Stimulated activated naive CD8-positive, alpha-beta T cell treated with anti-CD3 and anti-CD28 coated beads, Interleukin-15, amount 100 ng/mL, for 72 hours (primary cell): Measurements from ENCODE around the gene MASTL.
"Not testable (repeated sequence)": the region's sequence is repeated elsewhere in the genome, so short reads cannot be mapped to it uniquely, and the experiment has no call there.

Source experiments
- ATAC-seq: fragments of 150-1000 bp; cut with Tn5 transposase; 2 replicates; pipeline ENCODE4 v1.10.0; 2021; ENCODE audit warnings: mild to moderate bottlenecking, moderate library complexity
- DNase-seq, 2 donors: peaks; one replicate each; pipeline ENCODE4 v3.0.0; 2021 to 2022
- H3K27ac Mint-ChIP-seq, 2 donors: one replicate each; pipeline ENCODE4 v1.8.0; 2022; ENCODE audit warnings: mild to moderate bottlenecking in 2 of 2, mixed read lengths in 2 of 2, moderate library complexity in 2 of 2
- H3K27me3 Mint-ChIP-seq: one replicate; pipeline ENCODE4 v1.8.0; 2022; ENCODE audit warnings: mixed read lengths
- H3K4me1 Mint-ChIP-seq: one replicate; pipeline ENCODE4 v1.8.0; 2022; ENCODE audit warnings: mild to moderate bottlenecking, mixed read lengths
- H3K4me3 Mint-ChIP-seq, 2 donors: one replicate each; pipeline ENCODE4 v1.8.0; 2022; ENCODE audit warnings: mild to moderate bottlenecking in 2 of 2, mixed read lengths in 2 of 2, moderate library complexity in 1 of 2
- H3K9me3 Mint-ChIP-seq, 2 donors: one replicate each; pipeline ENCODE4 v1.8.0; 2022; ENCODE audit warnings: mixed read lengths in 2 of 2

MASTL gene

DNA sequence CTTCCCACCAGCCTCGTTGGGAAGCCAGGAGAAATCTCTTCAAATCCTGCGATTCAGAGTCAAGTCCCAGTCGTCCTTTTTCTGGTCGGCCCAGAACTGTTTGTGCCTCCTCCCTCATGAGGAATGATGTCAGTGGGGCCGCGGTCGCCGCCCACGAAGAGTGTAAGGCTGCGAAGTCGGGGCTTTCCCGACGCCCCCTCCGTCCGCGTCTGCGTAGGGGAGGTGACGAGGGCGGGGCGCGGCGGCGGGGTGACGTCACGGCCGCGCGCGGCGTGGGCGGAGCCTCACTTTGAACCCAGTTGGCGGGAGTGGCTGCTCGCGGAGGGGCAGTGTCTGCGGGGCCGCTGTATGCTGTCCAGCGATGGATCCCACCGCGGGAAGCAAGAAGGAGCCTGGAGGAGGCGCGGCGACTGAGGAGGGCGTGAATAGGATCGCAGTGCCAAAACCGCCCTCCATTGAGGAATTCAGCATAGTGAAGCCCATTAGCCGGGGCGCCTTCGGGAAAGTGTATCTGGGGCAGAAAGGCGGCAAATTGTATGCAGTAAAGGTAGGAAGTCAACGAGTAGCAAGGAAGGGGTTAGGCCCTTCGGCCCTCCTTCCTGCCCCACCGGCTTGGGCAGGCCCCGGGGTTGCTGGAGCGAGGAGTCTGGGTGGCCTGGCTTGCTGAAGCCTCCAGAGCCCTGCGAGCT, at the start of gene MASTL:
TSS of gene MASTL (plus strand) at position 287 of the 689 bp plus-strand sequence. CDS start at position 362, 75 bp downstream.
- H3K4me3 Mint-ChIP-seq = peak within 1 kb of the TSS; percentile 96 to 100
- peak; percentile 90 for ATAC-seq
- H3K27ac Mint-ChIP-seq = peak within 1 kb of the TSS; percentile 100
- peak; percentile 95 to 96 for DNase-seq
- peaks cover 48% of the 10 kb centered on the region for H3K4me1 Mint-ChIP-seq
- H3K9me3 Mint-ChIP-seq = no peaks in the 10 kb centered on the region
- H3K27me3 Mint-ChIP-seq = no peaks in the 10 kb centered on the region

DNA sequence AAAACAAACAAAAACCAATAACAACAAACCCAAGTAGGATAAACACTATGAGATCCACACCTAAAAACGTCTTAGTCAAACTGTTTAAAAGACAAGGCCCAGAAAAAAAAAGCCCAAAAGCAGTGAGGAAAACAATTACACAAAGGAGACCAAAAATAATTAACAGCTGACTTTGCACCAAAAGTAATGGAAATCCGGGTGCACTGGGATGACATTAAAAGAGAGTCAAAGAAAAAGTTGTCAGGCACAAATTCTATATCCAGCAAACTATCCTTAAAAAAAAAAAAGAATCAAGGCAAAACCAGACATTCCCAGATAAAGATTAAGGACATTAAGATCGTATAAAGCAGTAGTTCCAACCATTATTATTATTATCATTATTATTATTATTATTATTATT, 47.0 kb upstream of the MASTL start:
- no peak for DNase-seq
- peaks cover 16% of the 10 kb centered on the region for H3K4me1 Mint-ChIP-seq

DNA sequence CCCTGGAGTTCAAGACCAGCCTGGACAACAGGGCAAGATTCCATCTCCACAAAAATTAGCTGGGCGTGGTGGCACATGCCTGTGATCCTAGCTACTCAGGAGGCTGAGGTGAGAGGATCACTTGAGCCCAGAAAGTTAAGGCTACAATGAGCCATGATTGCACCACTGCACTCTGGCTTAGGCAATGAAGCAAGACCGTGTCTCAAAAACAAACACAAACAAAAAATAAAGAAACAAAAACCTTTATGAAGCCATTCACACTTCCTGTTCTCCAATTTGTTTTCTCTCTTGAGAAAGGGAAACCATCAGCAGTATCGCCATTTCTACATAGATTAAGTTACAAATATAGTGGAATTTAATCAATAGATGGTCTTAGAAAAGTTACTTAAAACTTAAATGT, 20.8 kb upstream of the MASTL start:
- ATAC-seq (no peak), DNase-seq (no peak)
- Mint-ChIP-seq H3K4me3 (no peak overlapping the region), H3K9me3 (no peaks in the 10 kb centered on the region), H3K4me1 (no peaks in the 10 kb centered on the region), H3K27me3 (no peaks in the 10 kb centered on the region), H3K27ac (no peak overlapping the region)

More for the DNA sequence above, 47.0 kb upstream of the MASTL start:
- no peaks in the 10 kb centered on the region for H3K27me3 Mint-ChIP-seq
- no peaks in the 10 kb centered on the region for H3K9me3 Mint-ChIP-seq
- no peak overlapping the region for H3K4me3 Mint-ChIP-seq
- ATAC-seq = no peak
- no peak overlapping the region for H3K27ac Mint-ChIP-seq

GRCh38 chr10:27138277-27138676, 16.9 kb upstream of the MASTL start:
- H3K4me3 Mint-ChIP-seq = no peak overlapping the region
- H3K4me1 Mint-ChIP-seq = no peaks in the 10 kb centered on the region
- H3K27ac Mint-ChIP-seq = no peak overlapping the region
- no peaks in the 10 kb centered on the region for H3K9me3 Mint-ChIP-seq
- ATAC-seq = no peak
- no peaks in the 10 kb centered on the region for H3K27me3 Mint-ChIP-seq
- DNase-seq = no peak

DNA sequence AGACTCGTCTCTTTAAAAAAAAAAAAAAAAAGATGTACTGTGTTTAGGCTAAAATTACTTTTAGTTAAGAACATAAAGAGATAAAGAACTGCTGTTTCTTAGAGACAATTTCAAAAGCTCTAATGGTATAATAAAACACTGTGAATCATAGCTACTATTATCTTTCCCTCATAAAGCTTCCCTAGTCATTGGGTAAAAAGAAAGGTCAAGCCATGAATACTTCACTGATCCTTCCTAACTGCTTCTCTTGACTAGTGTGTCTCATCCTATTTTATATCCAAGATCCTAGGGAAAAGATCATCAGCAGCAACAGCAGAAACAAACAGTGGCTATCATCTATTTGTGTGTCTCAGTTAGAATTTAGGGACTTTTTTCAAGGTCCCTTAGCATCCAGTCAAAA, 11.5 kb upstream of the MASTL start:
- H3K27me3 Mint-ChIP-seq = no peaks in the 10 kb centered on the region
- no peak for ATAC-seq
- peaks cover 23% of the 10 kb centered on the region for H3K4me1 Mint-ChIP-seq
- no peak for DNase-seq
- H3K27ac Mint-ChIP-seq = no peak overlapping the region
- no peaks in the 10 kb centered on the region for H3K9me3 Mint-ChIP-seq
- no peak overlapping the region for H3K4me3 Mint-ChIP-seq

DNA sequence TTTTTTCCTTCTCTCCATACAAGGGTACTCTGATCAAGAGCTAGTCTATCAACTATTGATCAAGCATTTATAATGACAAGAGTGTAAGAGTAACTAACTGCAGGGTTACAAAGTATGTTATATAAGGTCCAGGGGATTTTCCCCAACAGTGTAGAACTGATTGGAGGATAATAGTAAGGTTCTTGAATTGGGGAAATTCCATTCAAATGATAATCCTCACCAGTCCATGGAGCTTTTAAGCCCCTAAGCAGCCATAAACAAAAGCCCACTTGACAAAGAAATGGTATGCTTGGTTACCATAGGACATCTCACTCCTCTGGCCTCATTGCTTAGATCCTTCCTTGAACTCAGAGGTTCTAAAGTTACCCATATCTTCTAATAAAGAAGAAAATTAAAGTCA, 9.2 kb upstream of the MASTL start:
- ATAC-seq (no peak), DNase-seq (no peak)
- Mint-ChIP-seq H3K4me3 (no peak overlapping the region), H3K27me3 (no peaks in the 10 kb centered on the region), H3K9me3 (no peaks in the 10 kb centered on the region), H3K4me1 (peaks cover 39% of the 10 kb centered on the region), H3K27ac (peak overlapping the region in 1 of 2 donors; percentile 25)

DNA sequence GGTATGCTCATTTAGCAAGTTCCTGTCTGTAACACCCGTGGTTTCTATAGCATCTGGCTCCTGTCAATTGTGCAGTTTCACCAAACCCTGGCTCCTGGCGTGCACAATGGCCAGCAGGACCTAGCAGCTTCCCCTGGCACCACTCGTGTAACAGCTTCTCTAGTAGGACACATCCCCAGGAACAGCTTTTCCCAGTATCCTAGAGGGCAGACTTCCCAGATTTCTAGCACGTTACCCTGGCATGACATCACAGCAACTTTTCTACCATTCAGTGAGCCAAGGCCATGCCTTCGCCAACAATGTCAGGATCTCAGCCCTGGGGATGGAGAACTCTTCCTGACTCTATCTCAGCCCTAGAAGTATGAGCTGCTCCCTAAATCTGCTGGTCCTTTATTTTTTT, 7.5 kb upstream of the MASTL start:
- Mint-ChIP-seq H3K4me3 (no peak overlapping the region), H3K4me1 (peaks cover 54% of the 10 kb centered on the region), H3K27ac (no peak overlapping the region), H3K9me3 (no peaks in the 10 kb centered on the region), H3K27me3 (no peaks in the 10 kb centered on the region)
- ATAC-seq (no peak), DNase-seq (no peak)

GRCh38 chr10:27150261-27150660, 4.9 kb upstream of the MASTL start:
- H3K27ac Mint-ChIP-seq = no peak overlapping the region
- H3K9me3 Mint-ChIP-seq = no peaks in the 10 kb centered on the region
- H3K27me3 Mint-ChIP-seq = no peaks in the 10 kb centered on the region
- peaks cover 59% of the 10 kb centered on the region for H3K4me1 Mint-ChIP-seq
- ATAC-seq (no peak), DNase-seq (no peak)
- peak overlapping the region in 1 of 2 donors; percentile 35 for H3K4me3 Mint-ChIP-seq

DNA sequence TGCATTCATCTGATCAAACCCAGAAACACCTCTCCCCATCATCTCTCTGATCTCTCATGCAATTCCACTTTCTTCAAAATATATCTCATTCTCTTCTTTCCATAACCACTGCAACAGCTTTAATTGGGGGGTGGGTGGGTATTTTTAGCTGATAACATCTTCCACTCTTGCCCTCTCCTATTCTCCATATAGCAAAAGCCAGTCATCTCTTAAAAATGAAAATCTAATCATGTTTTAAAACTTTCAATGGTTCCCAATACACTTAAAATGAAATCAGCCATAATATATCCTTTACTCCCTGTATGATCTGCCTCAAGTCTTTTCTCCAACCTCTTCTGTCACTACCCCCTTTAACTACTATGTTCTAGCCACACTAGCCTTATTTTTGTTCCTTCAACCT, 2.5 kb upstream of the MASTL start:
- Mint-ChIP-seq H3K9me3 (no peaks in the 10 kb centered on the region), H3K4me1 (peaks cover 58% of the 10 kb centered on the region), H3K27ac (peak overlapping the region; percentile 100), H3K27me3 (no peaks in the 10 kb centered on the region), H3K4me3 (peak overlapping the region; percentile 96 to 100)
- DNase-seq (no peak), ATAC-seq (no peak)

DNA sequence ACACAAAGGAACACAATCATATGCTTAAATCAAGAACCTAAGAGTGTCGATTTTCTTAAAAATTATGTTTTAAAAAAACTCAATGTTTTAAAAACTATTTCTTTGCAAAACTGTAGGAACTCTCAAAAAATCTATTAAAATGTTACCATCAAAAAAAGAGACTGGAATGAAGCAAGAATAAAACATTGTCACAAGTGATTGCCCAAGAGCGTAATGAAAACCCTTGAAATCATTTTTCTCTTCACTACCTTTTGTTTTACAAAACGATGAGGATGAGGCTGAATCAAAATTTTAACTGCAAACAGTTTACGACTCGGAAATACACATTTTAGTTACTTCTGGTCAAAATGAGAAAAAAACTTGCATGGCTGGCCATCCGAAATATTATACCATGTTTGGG, 1.8 kb upstream of the MASTL start:
- H3K4me1 Mint-ChIP-seq = peaks cover 58% of the 10 kb centered on the region
- DNase-seq (no peak), ATAC-seq (no peak)
- no peaks in the 10 kb centered on the region for H3K27me3 Mint-ChIP-seq
- peak overlapping the region; percentile 96 to 100 for H3K4me3 Mint-ChIP-seq
- H3K9me3 Mint-ChIP-seq = no peaks in the 10 kb centered on the region
- H3K27ac Mint-ChIP-seq = peak overlapping the region; percentile 100

GRCh38 chr10:27153845-27154193, 1.3 kb upstream of the MASTL start:
- Mint-ChIP-seq H3K9me3 (no peaks in the 10 kb centered on the region), H3K4me1 (peaks cover 56% of the 10 kb centered on the region), H3K27ac (peak overlapping the region; percentile 100), H3K27me3 (no peaks in the 10 kb centered on the region), H3K4me3 (peak overlapping the region; percentile 96 to 100)
- DNase-seq = no peak
- peak; percentile 17 for ATAC-seq

GRCh38 chr10:27156566-27156965, 1.4 kb downstream of the MASTL start:
- Mint-ChIP-seq H3K4me3 (peak overlapping the region; percentile 96 to 100), H3K4me1 (peaks cover 34% of the 10 kb centered on the region), H3K27ac (peak overlapping the region; percentile 86 to 100)
- not testable (repeated sequence) for ATAC-seq, H3K9me3 Mint-ChIP-seq, H3K27me3 Mint-ChIP-seq, DNase-seq

DNA sequence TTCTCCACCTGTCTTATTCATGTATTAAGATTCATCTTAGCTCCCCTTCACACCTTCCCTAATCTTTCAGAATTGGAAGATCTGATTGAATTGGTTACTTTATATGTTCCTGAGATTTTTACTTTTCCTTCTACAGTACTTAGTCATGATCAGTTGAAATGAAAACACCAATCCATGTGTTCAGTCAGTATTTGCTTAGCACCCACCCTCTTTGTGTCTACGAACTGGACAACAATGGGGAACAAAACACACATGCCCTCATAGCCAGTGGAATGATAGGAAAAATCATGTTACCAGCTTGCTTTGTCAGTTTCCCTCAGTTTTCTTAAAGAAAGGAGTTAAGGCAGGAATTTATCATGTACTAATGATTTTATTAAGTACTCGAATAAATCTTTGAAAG, 2.0 kb downstream of the MASTL start:
- H3K9me3 Mint-ChIP-seq = no peaks in the 10 kb centered on the region
- ATAC-seq (no peak), DNase-seq (no peak)
- H3K27me3 Mint-ChIP-seq = no peaks in the 10 kb centered on the region
- peak overlapping the region; percentile 96 to 100 for H3K4me3 Mint-ChIP-seq
- H3K27ac Mint-ChIP-seq = peak overlapping the region; percentile 86 to 100
- peaks cover 31% of the 10 kb centered on the region for H3K4me1 Mint-ChIP-seq

DNA sequence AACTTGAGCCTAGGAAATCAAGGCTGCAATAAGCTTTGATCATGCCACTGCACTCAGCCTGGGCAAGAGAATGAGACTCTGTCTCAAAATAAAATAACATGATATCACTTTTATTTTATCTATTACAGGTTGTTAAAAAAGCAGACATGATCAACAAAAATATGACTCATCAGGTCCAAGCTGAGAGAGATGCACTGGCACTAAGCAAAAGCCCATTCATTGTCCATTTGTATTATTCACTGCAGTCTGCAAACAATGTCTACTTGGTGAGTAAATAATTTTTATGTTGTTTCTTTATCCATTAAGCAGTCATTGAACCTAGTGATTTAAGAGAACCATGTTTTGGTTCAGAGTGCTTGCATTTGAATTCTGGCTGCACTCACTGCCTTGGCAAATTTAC, 3.3 kb downstream of the MASTL start:
- Mint-ChIP-seq H3K27ac (no peak overlapping the region), H3K27me3 (no peaks in the 10 kb centered on the region), H3K4me1 (peaks cover 20% of the 10 kb centered on the region), H3K9me3 (no peaks in the 10 kb centered on the region), H3K4me3 (no peak overlapping the region)
- ATAC-seq (no peak), DNase-seq (no peak)

DNA sequence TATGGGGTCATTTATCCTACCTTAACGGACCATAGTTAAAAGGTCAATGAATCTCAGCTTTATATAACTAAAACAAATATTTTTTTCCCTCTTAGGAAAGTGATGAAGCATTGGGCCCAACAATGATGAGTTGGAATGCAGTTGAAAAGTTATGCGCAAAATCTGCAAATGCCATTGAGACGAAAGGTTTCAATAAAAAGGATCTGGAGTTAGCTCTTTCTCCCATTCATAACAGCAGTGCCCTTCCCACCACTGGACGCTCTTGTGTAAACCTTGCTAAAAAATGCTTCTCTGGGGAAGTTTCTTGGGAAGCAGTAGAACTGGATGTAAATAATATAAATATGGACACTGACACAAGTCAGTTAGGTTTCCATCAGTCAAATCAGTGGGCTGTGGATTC, 14.7 kb downstream of the MASTL start:
- H3K4me3 Mint-ChIP-seq = no peak overlapping the region
- H3K9me3 Mint-ChIP-seq = no peaks in the 10 kb centered on the region
- DNase-seq (no peak), ATAC-seq (no peak)
- H3K4me1 Mint-ChIP-seq = peaks cover 11% of the 10 kb centered on the region
- H3K27ac Mint-ChIP-seq = no peak overlapping the region
- H3K27me3 Mint-ChIP-seq = no peaks in the 10 kb centered on the region

DNA sequence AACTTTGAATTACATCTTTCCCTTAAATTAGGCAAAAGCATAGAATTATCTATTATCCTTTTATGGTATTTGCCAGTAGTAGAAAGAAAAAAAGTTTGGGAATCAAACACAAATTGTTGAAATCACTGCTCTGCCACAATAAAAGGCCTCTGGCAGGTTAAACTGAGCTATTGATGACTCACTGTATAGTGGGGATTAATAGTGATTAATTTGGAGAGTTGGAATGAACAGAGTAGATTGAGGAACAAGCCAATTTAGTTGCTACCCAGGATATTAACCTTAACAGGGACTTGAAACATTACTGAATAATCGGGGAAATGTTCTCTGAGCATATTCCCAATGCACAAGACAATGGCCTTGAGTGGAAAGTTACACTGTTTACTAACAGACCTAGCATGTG, 33.1 kb downstream of the MASTL start:
- Mint-ChIP-seq H3K27ac (no peak overlapping the region), H3K4me1 (no peaks in the 10 kb centered on the region), H3K9me3 (no peaks in the 10 kb centered on the region), H3K27me3 (no peaks in the 10 kb centered on the region), H3K4me3 (no peak overlapping the region)
- DNase-seq (no peak), ATAC-seq (no peak)

DNA sequence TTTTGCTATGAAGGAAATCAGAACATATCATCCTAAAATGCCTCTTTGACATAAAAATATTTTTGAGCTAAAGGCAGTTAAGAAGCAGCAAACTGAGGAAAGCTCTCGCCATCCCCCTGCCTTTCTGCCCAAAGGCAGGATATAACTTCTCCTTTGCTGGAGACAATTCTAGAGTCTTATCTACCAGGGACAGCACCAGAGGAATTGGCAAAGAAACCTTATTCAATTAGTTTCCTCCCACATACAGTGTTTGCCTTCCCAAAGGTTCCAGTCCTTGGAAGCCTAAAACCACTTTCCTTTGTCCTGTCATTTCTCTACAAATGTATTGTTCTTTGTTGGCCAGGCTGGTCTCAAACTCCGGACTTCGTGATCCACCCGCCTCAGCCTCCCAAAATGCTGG, 33.7 kb downstream of the MASTL start:
- no peaks in the 10 kb centered on the region for H3K9me3 Mint-ChIP-seq
- no peaks in the 10 kb centered on the region for H3K27me3 Mint-ChIP-seq
- H3K4me3 Mint-ChIP-seq = no peak overlapping the region
- DNase-seq = no peak
- no peak overlapping the region for H3K27ac Mint-ChIP-seq
- no peaks in the 10 kb centered on the region for H3K4me1 Mint-ChIP-seq
- no peak for ATAC-seq
